HepG2 (cell line): ENCODE measurements around the gene PKLR. TPM values are rescaled to one million over a fixed set of nuclear protein-coding genes. Genes with fewer than 3 reads are reported as not detected.

Source experiments
- BCL3 ChIP-seq: sonication (generic); formaldehyde crosslinking; IDR thresholded peaks from 2 replicates; pipeline ENCODE4 v1.5.1; 2020; ENCODE audit warnings: mild to moderate bottlenecking, missing genetic modification reagents, moderate library complexity
- CAMTA2 ChIP-seq: sonication (generic); formaldehyde crosslinking; IDR thresholded peaks from 2 replicates; pipeline ENCODE4 v1.4.0; 2020; ENCODE audit warnings: mild to moderate bottlenecking, missing genetic modification reagents, borderline replicate concordance
- CERS6 ChIP-seq: sonication (generic); formaldehyde crosslinking; IDR thresholded peaks from 2 replicates; pipeline ENCODE4 v1.5.0; 2020; ENCODE audit warnings: missing genetic modification reagents
- IRF9 ChIP-seq: sonication (generic); formaldehyde crosslinking; IDR thresholded peaks from 2 replicates; pipeline ENCODE4 v1.8.0; 2022; ENCODE audit warnings: missing genetic modification reagents, mild to moderate bottlenecking, borderline replicate concordance
- LCORL ChIP-seq, 2 experiments: fragments of 450-650 bp in 1 of 2; sonication (generic) in 1 of 2; formaldehyde crosslinking in 1 of 2; IDR thresholded peaks; 2 replicates each; pipeline versions ENCODE4 v1.5.0 to v1.6.1; 2017 to 2020; ENCODE audit warnings: antibody characterized with exemption in 1 of 2, missing genetic modification reagents in 1 of 2
- SIN3B ChIP-seq: fragments of 150-350 bp; IDR thresholded peaks from 2 replicates; pipeline ENCODE4 v1.6.1; 2014; ENCODE audit warnings: low read length
- SKIL ChIP-seq: sonication (generic); formaldehyde crosslinking; IDR thresholded peaks from 2 replicates; pipeline ENCODE4 v1.8.0; 2022; ENCODE audit warnings: missing genetic modification reagents, mild to moderate bottlenecking, moderate library complexity, borderline replicate concordance
- SOX6 ChIP-seq, 2 experiments: fragments of 450-650 bp in 1 of 2; sonication (generic) in 1 of 2; formaldehyde crosslinking in 1 of 2; IDR thresholded peaks; 2 replicates each; pipeline versions ENCODE4 v1.4.0 to v1.6.1; 2017 to 2020; ENCODE audit warnings: antibody characterized with exemption in 1 of 2, mild to moderate bottlenecking in 1 of 2, missing genetic modification reagents in 1 of 2
- YY1 ChIP-seq: IDR thresholded peaks from 2 replicates; pipeline ENCODE4 v1.6.1; 2011; ENCODE audit warnings: low read length, low read depth, moderate library complexity, mild to moderate bottlenecking; ENCODE audit not compliant: insufficient read depth, insufficient replicate concordance
- ZHX2 ChIP-seq, 2 experiments: sonication (generic) in 1 of 2; formaldehyde crosslinking in 1 of 2; IDR thresholded peaks; 2 replicates each; pipeline versions ENCODE4 v1.6.1 to v1.9.0; 2014 to 2022; ENCODE audit warnings: antibody characterized with exemption in 1 of 2, borderline replicate concordance in 1 of 2, inconsistent platforms in 1 of 2, low read depth in 1 of 2, missing genetic modification reagents in 1 of 2
- ZNF572 ChIP-seq: sonication (generic); formaldehyde crosslinking; IDR thresholded peaks from 2 replicates; pipeline ENCODE4 v1.5.1; 2020; ENCODE audit warnings: mild to moderate bottlenecking, missing genetic modification reagents
- ZNF703 ChIP-seq: sonication (generic); formaldehyde crosslinking; IDR thresholded peaks from 2 replicates; pipeline ENCODE4 v1.5.1; 2020; ENCODE audit warnings: missing genetic modification reagents, mild to moderate bottlenecking, moderate library complexity, borderline replicate concordance
- polyA plus RNA-seq, 8 experiments: library from polyadenylated mRNA; depleted of rRNA in 3 of 8; stranded (reverse) in 7 of 8; unstranded in 1 of 8; fragments of >200 nt; fragmentation: Illumina TruSeq in 4 of 8; extraction: Trizol in 4 of 8; gene quantifications; 2 replicates each; pipeline versions ENCODE4 v1.2.1 to v1.2.3, GENCODE V29; 2011 to 2016; ENCODE audit warnings: low read depth in 4 of 8, missing spikeins in 1 of 8, mixed read lengths in 1 of 8; ENCODE audit not compliant: insufficient read depth in 1 of 8
- total RNA-seq, 5 experiments: library from RNA; depleted of rRNA; stranded (reverse); fragments of >200 nt; fragmentation: Illumina TruSeq; extraction: Trizol; gene quantifications; 2 replicates each; pipeline ENCODE4 v1.2.3, GENCODE V29; 2016; ENCODE audit warnings: low read depth in 1 of 5

PKLR gene
- total and polyA plus RNA-seq, 2 of the 13 experiments (the other 11 are each of a cell fraction or from before 2014, with no cell fraction given) = 10.3 to 29.3 TPM

GRCh38 chr1:155308493-155309422, 7.5 kb upstream of the PKLR start, which contains the start of gene FDPS (continued):
- TF ChIP-seq LCORL (IDR thresholded peaks at IDR 0.05) (no peak), LCORL (CRISPR knock-in tag; IDR thresholded peaks at IDR 0.05) (peak; percentile 72; the same call in 1 of the 2 replicates), SKIL (CRISPR knock-in tag) (no peak), ZNF572 (CRISPR knock-in tag) (no peak), SOX6 (IDR thresholded peaks at IDR 0.05) (no peak), SOX6 (CRISPR knock-in tag; IDR thresholded peaks at IDR 0.05) (peak; percentile 47), CAMTA2 (CRISPR knock-in tag) (no peak), ZNF703 (CRISPR knock-in tag) (no peak), BCL3 (CRISPR knock-in tag) (no peak), CERS6 (CRISPR knock-in tag) (no peak), SIN3B (peak; percentile 37; the same call in 1 of the 2 replicates), YY1 (peak; percentile 78), ZHX2 (IDR thresholded peaks at IDR 0.05; ENCODE audit: low read depth) (peak; percentile 72; the same call in 1 of the 2 replicates), ZHX2 (CRISPR knock-in tag; IDR thresholded peaks at IDR 0.05; ENCODE audit: borderline replicate concordance) (no peak), IRF9 (CRISPR knock-in tag) (0 out of 2 replicates have a peak, but pooled peaks have one; percentile 56)
